Gastroesophageal sphincter (tissue), 3 donors: ENCODE results near the gene KRT71.

Source experiments
- EP300 ChIP-seq: sonication (generic); formaldehyde crosslinking; IDR thresholded peaks from one replicate; pipeline ENCODE4 v1.6.1; 2017; ENCODE audit warnings: antibody characterized with exemption, mild to moderate bottlenecking
- POLR2A ChIP-seq, 2 donors: fragments of 450-650 bp; IDR thresholded peaks; one replicate each; pipeline ENCODE4 v1.6.1; 2017; ENCODE audit warnings: antibody characterized with exemption in 2 of 2, mild to moderate bottlenecking in 2 of 2, moderate library complexity in 1 of 2
- POLR2AphosphoS5 ChIP-seq: sonication (generic); formaldehyde crosslinking; IDR thresholded peaks from one replicate; pipeline ENCODE4 v1.6.1; 2017; ENCODE audit warnings: antibody characterized with exemption
- TF ChIP-seq, protein P1 (sequence below), 4 experiments: fragments of 200-600 bp in 2 of 4; fragments of 450-650 bp in 2 of 4; sonication (generic) in 1 of 4; IDR thresholded peaks; one replicate each; pipeline ENCODE4 v1.5.1; 2017 to 2019; ENCODE audit warnings: antibody characterized with exemption in 4 of 4, mild to moderate bottlenecking in 2 of 4, moderate library complexity in 2 of 4

DNA sequence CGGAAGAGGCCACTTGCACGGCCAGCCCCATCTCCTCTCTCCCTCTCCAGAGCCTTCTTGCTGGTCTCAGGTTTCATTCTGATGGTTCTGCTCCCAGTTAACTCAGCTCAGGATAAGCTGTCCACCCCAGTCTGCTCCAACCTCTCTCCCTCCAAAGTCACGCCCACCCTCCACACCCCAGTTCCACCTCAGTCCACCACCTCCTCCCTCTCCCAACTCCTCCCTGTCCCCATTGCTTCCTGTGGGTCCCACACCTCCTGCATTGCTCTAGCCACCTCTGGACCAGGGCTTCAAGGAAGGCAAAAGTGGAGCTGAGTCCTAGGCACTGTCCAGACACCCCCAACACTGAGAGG lies 13.1 kb downstream of the KRT71 start:
- TF ChIP-seq, protein P1, sequence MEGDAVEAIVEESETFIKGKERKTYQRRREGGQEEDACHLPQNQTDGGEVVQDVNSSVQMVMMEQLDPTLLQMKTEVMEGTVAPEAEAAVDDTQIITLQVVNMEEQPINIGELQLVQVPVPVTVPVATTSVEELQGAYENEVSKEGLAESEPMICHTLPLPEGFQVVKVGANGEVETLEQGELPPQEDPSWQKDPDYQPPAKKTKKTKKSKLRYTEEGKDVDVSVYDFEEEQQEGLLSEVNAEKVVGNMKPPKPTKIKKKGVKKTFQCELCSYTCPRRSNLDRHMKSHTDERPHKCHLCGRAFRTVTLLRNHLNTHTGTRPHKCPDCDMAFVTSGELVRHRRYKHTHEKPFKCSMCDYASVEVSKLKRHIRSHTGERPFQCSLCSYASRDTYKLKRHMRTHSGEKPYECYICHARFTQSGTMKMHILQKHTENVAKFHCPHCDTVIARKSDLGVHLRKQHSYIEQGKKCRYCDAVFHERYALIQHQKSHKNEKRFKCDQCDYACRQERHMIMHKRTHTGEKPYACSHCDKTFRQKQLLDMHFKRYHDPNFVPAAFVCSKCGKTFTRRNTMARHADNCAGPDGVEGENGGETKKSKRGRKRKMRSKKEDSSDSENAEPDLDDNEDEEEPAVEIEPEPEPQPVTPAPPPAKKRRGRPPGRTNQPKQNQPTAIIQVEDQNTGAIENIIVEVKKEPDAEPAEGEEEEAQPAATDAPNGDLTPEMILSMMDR (IDR thresholded peaks at IDR 0.05), result no peak
- no peak for TF ChIP-seq POLR2A (IDR thresholded peaks at IDR 0.05)
- TF ChIP-seq POLR2AphosphoS5, result no peak
- TF ChIP-seq EP300, result no peak
